Gastrocnemius medialis (tissue), 4 donors: ENCODE measurements around the gene ROBO1.

Experiments
- CTCF ChIP-seq, 5 experiments: fragments of 450-650 bp in 3 of 5; fragments of 200-600 bp in 2 of 5; sonication (generic) in 2 of 5; IDR thresholded peaks in 4 of 5; conservative IDR thresholded peaks in 1 of 5; 1 replicate in 4 of 5; 2 replicates in 1 of 5; pipeline ENCODE4 v1.5.1; 2016 to 2019; ENCODE audit warnings: antibody characterized with exemption in 5 of 5, mild to moderate bottlenecking in 3 of 5, moderate library complexity in 3 of 5
- POLR2A ChIP-seq, 2 donors: fragments of 450-650 bp; IDR thresholded peaks; one replicate each; pipeline ENCODE4 v1.6.1; 2017; ENCODE audit warnings: antibody characterized with exemption in 2 of 2, mild to moderate bottlenecking in 2 of 2, moderate library complexity in 2 of 2

- no peak for TF ChIP-seq CTCF (IDR thresholded peaks at IDR 0.05 in 4 of 5, conservative IDR thresholded peaks at IDR 0.05 in 1 of 5)
- no peak for TF ChIP-seq POLR2A (IDR thresholded peaks at IDR 0.05)
These were observed 749.5 kb downstream of the ROBO1 start for GRCh38 chr3:79018265-79018664.
